ENCODE data around the gene IFT74. TPM values are rescaled to one million over a fixed set of nuclear protein-coding genes. Genes with fewer than 3 reads are reported as not detected.

The IFT74 gene
- total RNA-seq, result 12.3 and 13.4 TPM in 2 replicates

GRCh38 chr9:26955921-26956859 is at the start of gene IFT74:
TSS of gene IFT74 (plus strand) at chr9:26956412. CDS start at chr9:26961968, 5,556 bp downstream.

DNA sequence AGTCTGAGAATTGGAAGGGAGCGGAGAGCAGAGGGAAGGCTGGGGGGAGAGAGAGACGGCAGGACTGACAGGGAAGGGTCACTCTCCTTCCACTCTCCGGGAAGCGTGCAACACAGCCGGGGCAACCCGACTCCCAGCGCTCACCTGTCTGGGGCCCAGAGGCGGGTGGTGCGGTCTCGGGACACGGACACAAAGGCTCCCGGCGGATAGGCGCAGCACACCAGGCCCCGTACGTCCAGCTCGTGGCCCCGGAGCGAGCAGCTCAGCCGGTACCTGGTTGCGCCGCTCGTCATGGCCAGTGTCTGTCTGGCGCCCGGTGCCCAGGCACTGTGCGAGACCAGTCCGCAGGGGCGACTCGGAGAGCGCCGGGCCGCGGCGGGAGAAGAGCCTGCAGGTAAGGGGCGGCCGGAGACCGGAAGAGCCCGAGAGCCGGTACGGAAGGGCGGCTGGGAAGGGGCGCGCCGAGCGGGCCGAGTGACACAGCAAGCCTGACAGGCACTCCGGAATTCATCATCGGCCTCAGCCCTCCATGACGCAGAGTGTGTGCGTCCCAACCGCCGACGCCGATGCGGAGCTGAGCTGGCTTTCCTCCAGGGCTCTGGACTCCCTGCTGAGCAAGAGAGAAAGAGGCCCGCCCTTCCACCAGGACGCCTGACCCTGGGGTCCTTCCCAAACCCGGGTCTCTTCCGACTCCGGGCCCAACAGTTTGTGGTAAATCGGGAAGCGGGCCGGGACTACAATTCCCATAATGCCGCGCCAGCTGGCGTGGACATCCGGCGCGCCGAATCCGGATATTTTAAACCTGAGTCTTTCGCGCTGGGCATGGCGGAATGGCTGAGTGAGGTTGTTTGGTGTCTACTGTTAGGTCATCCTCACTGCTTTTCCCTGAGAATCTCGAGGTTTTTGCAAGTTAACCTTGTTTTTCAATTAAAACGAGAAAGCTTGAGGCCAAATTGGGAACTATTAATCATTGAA is 9.2 kb upstream of the IFT74 start, which contains the start of gene PLAA:
Gene PLAA (minus strand): TSS at position 490 of the 975 bp plus-strand sequence. CDS start 197 bp downstream, at position 293.

DNA sequence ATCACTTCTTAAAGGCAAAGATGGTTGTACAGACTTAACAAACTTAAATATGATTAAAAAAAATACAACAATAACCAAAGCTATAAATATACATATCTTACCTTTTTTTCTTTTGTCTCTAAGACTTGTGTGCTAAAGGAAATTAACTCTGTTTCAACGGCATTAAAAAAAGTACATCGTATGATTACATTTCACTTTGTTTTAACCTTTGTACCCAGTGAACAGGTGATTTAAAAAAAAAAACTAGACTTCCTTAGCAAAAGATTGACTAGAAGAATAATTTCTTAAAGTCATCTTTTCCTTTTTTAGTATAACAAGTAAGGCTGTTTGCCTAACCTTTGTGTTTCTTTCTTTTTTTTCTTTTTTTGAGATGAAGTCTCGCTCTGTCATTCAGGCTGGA is 49.3 kb downstream of the IFT74 start, which contains the start of gene LRRC19:
Gene LRRC19 (minus strand): TSS at position 182 of the 400 bp plus-strand sequence. CDS start 5,978 bp downstream, outside the sequence.

GRCh38 chr9:27108981-27109541 is 152.8 kb downstream of the IFT74 start, which contains the start of gene TEK:
TSS of gene TEK (plus strand) at chr9:27109225. CDS start at chr9:27109591, 366 bp downstream.

Other genes starting within 250 kb of the IFT74 start
- 9.5 and 12.1 TPM in 2 replicates for gene CAAP1, start 63.6 kb upstream of the IFT74 start, total RNA-seq
- 29.6 and 37.7 TPM in 2 replicates for gene PLAA, start 9.2 kb upstream of the IFT74 start, total RNA-seq
- gene LRRC19, start 49.3 kb downstream of the IFT74 start, total RNA-seq, result not detected in 2 replicates
- 1.9 and 2.2 TPM in 2 replicates for gene TEK, start 152.8 kb downstream of the IFT74 start, total RNA-seq

Data from bronchus fibroblast of lung (primary cell).